ENCODE measurements around the gene ATP9A. TPM values are rescaled to one million over a fixed set of nuclear protein-coding genes. Genes with fewer than 3 reads are reported as not detected.
"Not testable (repeated sequence)": the region's sequence is repeated elsewhere in the genome, so short reads cannot be mapped to it uniquely, and the experiment has no call there.

Gene ATP9A
- polyA plus RNA-seq, 1 of the 3 experiments (the other 2 are of a cell fraction) = 11.0 TPM

- POLR2A ChIA-PET = no interaction called here
Measured at GRCh38 chr20:51738877-51739447, 29.2 kb downstream of the ATP9A start.

GRCh38 chr20:51738261-51738660 is 29.9 kb downstream of the ATP9A start:
- not testable (repeated sequence) for DNase-seq

More at GRCh38 chr20:51738877-51739447, 29.2 kb downstream of the ATP9A start:
- peaks cover 7 to 8% of the 10 kb centered on the region in 2 experiments; a peak in 2 of 4 replicates for H3K4me1 ChIP-seq (ENCODE audit: control insufficient read depth in 1 of 2, insufficient read depth in 2 of 2, low read depth in 1 of 2, low read length in 1 of 2)
- H2AFZ ChIP-seq (ENCODE audit: low read depth) = no peak overlapping the region
- no peaks in the 10 kb centered on the region for H3K27me3 ChIP-seq (ENCODE audit: insufficient read depth)
- no peaks in the 10 kb centered on the region for H3K9me2 ChIP-seq
- no peak for DNase-seq
- no peaks in the 10 kb centered on the region for H3F3A ChIP-seq (replicated peaks; ENCODE audit: insufficient read depth)
- TF ChIP-seq NFIC (IDR thresholded peaks at IDR 0.05; ENCODE audit: borderline replicate concordance) = no peak
- TF ChIP-seq, protein P1, sequence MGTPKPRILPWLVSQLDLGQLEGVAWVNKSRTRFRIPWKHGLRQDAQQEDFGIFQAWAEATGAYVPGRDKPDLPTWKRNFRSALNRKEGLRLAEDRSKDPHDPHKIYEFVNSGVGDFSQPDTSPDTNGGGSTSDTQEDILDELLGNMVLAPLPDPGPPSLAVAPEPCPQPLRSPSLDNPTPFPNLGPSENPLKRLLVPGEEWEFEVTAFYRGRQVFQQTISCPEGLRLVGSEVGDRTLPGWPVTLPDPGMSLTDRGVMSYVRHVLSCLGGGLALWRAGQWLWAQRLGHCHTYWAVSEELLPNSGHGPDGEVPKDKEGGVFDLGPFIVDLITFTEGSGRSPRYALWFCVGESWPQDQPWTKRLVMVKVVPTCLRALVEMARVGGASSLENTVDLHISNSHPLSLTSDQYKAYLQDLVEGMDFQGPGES (IDR thresholded peaks at IDR 0.05; ENCODE audit: low read depth, low read length) = no peak
- no peaks in the 10 kb centered on the region for H4K20me1 ChIP-seq (ENCODE audit: insufficient read depth)
- H3K27ac ChIP-seq (ENCODE audit: low read depth in 2 of 2, low read length in 1 of 2) = no peak overlapping the region
- no peaks in the 10 kb centered on the region for H3K9me3 ChIP-seq
- no peak overlapping the region for H3K4me2 ChIP-seq
- H3K9ac ChIP-seq = no peak overlapping the region
- H3K36me3 ChIP-seq (replicated peaks in 1 of 2; ENCODE audit: control insufficient read depth in 1 of 2, insufficient read depth in 2 of 2, low read length in 1 of 2) = no peaks in the 10 kb centered on the region
- 99% methylated on average over 10 of the region's 12 CpGs for WGBS (ENCODE audit: low lambda C conversion rate)
- no peak overlapping the region for H3K4me3 ChIP-seq (ENCODE audit: low read depth in 2 of 2, low read length in 1 of 2)
- peaks cover 15% of the 10 kb centered on the region for H3K79me2 ChIP-seq (ENCODE audit: insufficient read depth)
- CTCF ChIA-PET = interaction anchor here (1.0 to 1.2 kb wide), 2 partner anchors 38 to 62 kb away, joined by 3 to 4 read pairs; no protein-coding TSS in a partner anchor

DNA sequence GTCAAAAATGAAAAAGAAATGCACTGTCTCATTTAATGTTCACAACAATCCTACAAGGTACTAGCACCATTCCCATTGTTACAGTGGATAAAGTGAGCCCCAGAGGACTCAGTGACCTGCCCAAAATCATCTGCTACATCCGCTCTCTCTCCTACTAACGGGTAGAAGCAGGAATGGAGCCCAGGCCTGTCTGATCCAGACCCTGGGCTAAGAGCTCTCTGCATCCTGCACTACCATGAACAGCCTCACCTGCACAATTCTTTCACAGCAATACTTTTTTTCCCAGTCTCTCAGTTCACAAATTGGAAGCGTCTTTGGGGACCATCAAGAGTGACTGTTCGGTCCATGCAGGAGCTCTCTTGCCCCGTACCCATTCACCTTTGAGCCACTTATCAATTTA is 31.2 kb downstream of the ATP9A start:
- H3K36me3 ChIP-seq (replicated peaks in 1 of 2; ENCODE audit: control insufficient read depth in 1 of 2, insufficient read depth in 2 of 2, low read length in 1 of 2) = no peaks in the 10 kb centered on the region
- H3F3A ChIP-seq (replicated peaks; ENCODE audit: insufficient read depth) = no peaks in the 10 kb centered on the region
- H2AFZ ChIP-seq (ENCODE audit: low read depth) = no peak overlapping the region
- no peaks in the 10 kb centered on the region for H3K27me3 ChIP-seq (ENCODE audit: insufficient read depth)
- no peak for DNase-seq
- peaks cover 6 to 9% of the 10 kb centered on the region in 2 experiments; a peak in 2 of 4 replicates for H3K4me1 ChIP-seq (ENCODE audit: control insufficient read depth in 1 of 2, insufficient read depth in 2 of 2, low read depth in 1 of 2, low read length in 1 of 2)
- H4K20me1 ChIP-seq (ENCODE audit: insufficient read depth) = no peaks in the 10 kb centered on the region
- CTCF ChIA-PET = no interaction called here
- no peak overlapping the region for H3K4me2 ChIP-seq
- peaks cover 10% of the 10 kb centered on the region for H3K79me2 ChIP-seq (ENCODE audit: insufficient read depth)
- H3K4me3 ChIP-seq (ENCODE audit: low read depth in 2 of 2, low read length in 1 of 2) = no peak overlapping the region
- H3K27ac ChIP-seq (ENCODE audit: low read depth in 2 of 2, low read length in 1 of 2) = no peak overlapping the region
- no peak for TF ChIP-seq MEF2A (IDR thresholded peaks at IDR 0.05; ENCODE audit: borderline replicate concordance, low read depth)
- H3K9me2 ChIP-seq = no peaks in the 10 kb centered on the region
- POLR2A ChIA-PET = no interaction called here
- no peaks in the 10 kb centered on the region for H3K9me3 ChIP-seq
- WGBS (ENCODE audit: low lambda C conversion rate) = 73% methylated on average over 5 of the region's 5 CpGs
- no peak overlapping the region for H3K9ac ChIP-seq

More at GRCh38 chr20:51738261-51738660, 29.9 kb downstream of the ATP9A start:
- H4K20me1 ChIP-seq (ENCODE audit: insufficient read depth); H2AFZ ChIP-seq (ENCODE audit: low read depth); H3K9ac ChIP-seq; H3K4me3 ChIP-seq (ENCODE audit: low read depth in 2 of 2, low read length in 1 of 2); H3K9me2 ChIP-seq; H3K4me2 ChIP-seq; H3K27ac ChIP-seq (ENCODE audit: low read depth in 2 of 2, low read length in 1 of 2); H3K36me3 ChIP-seq (replicated peaks in 1 of 2; ENCODE audit: control insufficient read depth in 1 of 2, insufficient read depth in 2 of 2, low read length in 1 of 2); H3K4me1 ChIP-seq (ENCODE audit: control insufficient read depth in 1 of 2, insufficient read depth in 2 of 2, low read depth in 1 of 2, low read length in 1 of 2); H3F3A ChIP-seq (replicated peaks; ENCODE audit: insufficient read depth); H3K27me3 ChIP-seq (ENCODE audit: insufficient read depth); POLR2A ChIA-PET; H3K9me3 ChIP-seq: not testable (repeated sequence)
- peaks cover 12% of the 10 kb centered on the region for H3K79me2 ChIP-seq (ENCODE audit: insufficient read depth)
- CTCF ChIA-PET = interaction anchor here (1.0 kb wide), 1 partner anchor 37 kb away, joined by 3 read pairs; no protein-coding TSS in a partner anchor
- WGBS (ENCODE audit: low lambda C conversion rate) = 94% methylated on average over 15 of the region's 15 CpGs
